Activated effector memory CD4-positive, alpha-beta T cell treated with Interleukin-2 at 50 U/mL for 16 hours (primary cell): ENCODE measurements around the gene YIPF2.

Experiments used
- DNase-seq: peaks from one replicate; pipeline ENCODE4 v3.0.0-alpha.2; 2020

The YIPF2 gene

DNA sequence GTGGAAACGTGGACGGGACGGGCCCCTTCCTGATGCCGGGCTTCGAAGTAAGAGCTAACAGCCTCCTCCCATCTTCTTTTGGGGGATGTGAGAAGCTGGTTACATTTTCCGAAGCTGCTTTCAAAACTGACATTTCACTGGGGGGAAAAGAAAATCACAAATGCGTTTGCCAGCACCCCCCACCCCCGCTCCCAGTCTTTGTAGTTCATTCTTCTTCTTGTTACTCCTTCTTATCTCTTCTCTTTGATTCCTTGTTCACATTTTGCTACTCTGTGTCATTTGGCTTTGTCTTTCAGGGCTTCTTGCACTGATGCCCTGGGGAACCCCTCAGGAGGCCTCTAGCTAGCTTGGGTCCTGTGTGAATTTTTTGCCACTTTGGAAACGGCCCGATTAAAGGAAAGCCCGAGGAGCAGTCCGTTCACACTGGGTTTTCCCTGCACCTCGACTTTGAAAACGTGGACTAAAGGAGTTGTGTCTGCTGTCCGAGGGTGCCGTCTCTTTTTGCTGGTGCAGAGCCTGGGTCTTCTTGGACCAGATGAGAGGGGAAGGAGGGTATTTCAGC lies 55.8 kb downstream of the YIPF2 start:
- no peak for DNase-seq
